GM18508 (cell line): Measurements from ENCODE around the gene OPRL1.
"Not testable (repeated sequence)": the region's sequence is repeated elsewhere in the genome, so short reads cannot be mapped to it uniquely, and the experiment has no call there.

Experiments used
- ATAC-seq: cut with Tn5 transposase; IDR thresholded peaks from one replicate; pipeline ENCODE4 v1.9.1; 2021; ENCODE audit warnings: moderate number of reproducible peaks; ENCODE audit not compliant: insufficient read depth, unreplicated experiment

OPRL1 gene

GRCh38 chr20:64083378-64083803 is 3.5 kb downstream of the OPRL1 start:
- no peak for ATAC-seq

GRCh38 chr20:64083804-64084684 is 4.2 kb downstream of the OPRL1 start, which contains the start of gene LKAAEAR1:
Gene LKAAEAR1, minus strand, starts transcription at chr20:64084398. Its CDS starts 179 bp downstream, at chr20:64084219.
- no peak for ATAC-seq

GRCh38 chr20:64084685-64085152 is 4.8 kb downstream of the OPRL1 start:
- ATAC-seq: no peak

GRCh38 chr20:64086801-64087200 is 6.9 kb downstream of the OPRL1 start:
- no peak for ATAC-seq

- not testable (repeated sequence) for ATAC-seq
Measured at GRCh38 chr20:64087226-64087825, 7.4 kb downstream of the OPRL1 start.

GRCh38 chr20:64088586-64088985 is 8.7 kb downstream of the OPRL1 start:
- not testable (repeated sequence) for ATAC-seq

- no peak for ATAC-seq
Measured at GRCh38 chr20:64090165-64090564, 10.3 kb downstream of the OPRL1 start.

GRCh38 chr20:64091340-64091739 is 11.5 kb downstream of the OPRL1 start:
- ATAC-seq: no peak

- no peak for ATAC-seq
Measured at GRCh38 chr20:64091770-64092169, 11.9 kb downstream of the OPRL1 start.

GRCh38 chr20:64092258-64093012 is 12.6 kb downstream of the OPRL1 start:
- no peak for ATAC-seq

- no peak for ATAC-seq
Measured at GRCh38 chr20:64093013-64093503, 13.2 kb downstream of the OPRL1 start.

GRCh38 chr20:64095455-64095854 is 15.6 kb downstream of the OPRL1 start:
- ATAC-seq: no peak

- no peak for ATAC-seq
Measured at GRCh38 chr20:64095927-64096326, 16.0 kb downstream of the OPRL1 start.

GRCh38 chr20:64096535-64096934 is 16.7 kb downstream of the OPRL1 start:
- no peak for ATAC-seq

- ATAC-seq: no peak
Measured at GRCh38 chr20:64098471-64099013, 18.7 kb downstream of the OPRL1 start.

GRCh38 chr20:64099086-64099786 is 19.4 kb downstream of the OPRL1 start:
- ATAC-seq: no peak

GRCh38 chr20:64099880-64100565 is 20.1 kb downstream of the OPRL1 start:
- no peak for ATAC-seq

GRCh38 chr20:64100566-64100888 is 20.6 kb downstream of the OPRL1 start:
- no peak for ATAC-seq

GRCh38 chr20:64100946-64101688 is 21.2 kb downstream of the OPRL1 start:
- no peak for ATAC-seq
